ENCODE results near the gene TEKTIP1. TPM values are rescaled to one million over a fixed set of nuclear protein-coding genes. Genes with fewer than 3 reads are reported as not detected.
"Not testable (repeated sequence)": the region's sequence is repeated elsewhere in the genome, so short reads cannot be mapped to it uniquely, and the experiment has no call there.

Gene TEKTIP1
- total and polyA plus RNA-seq, 2 donors = 0.79 TPM; not detected in 1

DNA sequence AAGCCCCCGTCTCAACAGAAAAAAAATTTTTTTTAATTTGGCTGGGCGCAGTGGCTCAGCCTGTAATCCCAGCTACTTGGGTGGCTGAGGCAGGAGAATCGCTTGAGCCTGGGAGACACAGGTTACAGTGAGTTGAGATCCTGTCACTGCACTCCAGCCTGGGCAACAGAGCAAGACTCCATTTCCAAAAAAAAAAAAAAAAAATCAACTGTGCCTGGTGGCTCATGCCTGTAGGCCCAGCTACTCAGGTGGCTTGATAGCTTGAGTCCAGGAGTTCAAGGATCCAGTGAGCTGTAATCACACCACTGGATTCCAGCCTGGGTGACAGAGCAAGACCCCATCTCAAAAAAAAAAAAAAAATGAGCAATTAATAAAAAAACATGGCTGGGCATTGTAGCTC, 37.2 kb upstream of the TEKTIP1 start:
- Histone ChIP-seq H3K4me3 (ENCODE audit: low read depth, low read length) (no peak overlapping the region), H3K27ac (ENCODE audit: low read depth) (no peak overlapping the region), H3K4me1 (ENCODE audit: insufficient read depth) (no peaks in the 10 kb centered on the region), H3K36me3 (ENCODE audit: insufficient read depth) (no peaks in the 10 kb centered on the region)
- no peak for DNase-seq (ENCODE audit: extremely low spot score)
- WGBS = 93% methylated on average over 3 of the region's 3 CpGs

DNA sequence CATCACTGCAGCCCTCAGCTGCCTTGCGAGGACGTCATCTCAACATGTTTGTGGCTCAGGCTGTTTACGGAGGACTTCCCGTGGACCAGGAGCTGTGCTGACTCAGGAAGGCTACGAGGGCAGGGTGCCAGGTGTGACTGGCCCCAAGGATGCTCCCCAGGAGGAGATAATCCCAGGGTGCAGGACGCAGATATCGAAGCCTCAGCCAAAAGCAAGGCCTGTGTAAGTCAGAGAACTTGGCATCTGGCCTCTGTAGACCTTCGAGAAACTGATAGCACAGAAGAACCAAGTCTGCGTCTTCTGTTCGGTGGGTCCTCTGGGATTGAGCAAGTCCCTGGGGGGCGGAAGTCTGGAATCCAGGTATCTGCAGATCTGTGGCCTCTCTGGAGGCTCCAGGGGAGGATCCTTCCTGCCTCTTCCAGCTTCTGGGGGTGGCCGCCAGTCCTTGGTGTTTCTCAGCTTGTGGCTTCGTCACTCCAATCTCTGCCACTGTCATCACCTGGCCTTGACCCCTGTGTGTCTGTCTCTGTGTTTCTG, 35.9 kb upstream of the TEKTIP1 start:
- Histone ChIP-seq H3K27ac (ENCODE audit: low read depth) (no peak overlapping the region), H3K4me1 (ENCODE audit: insufficient read depth) (no peaks in the 10 kb centered on the region), H3K4me3 (ENCODE audit: low read depth, low read length) (no peak overlapping the region), H3K36me3 (ENCODE audit: insufficient read depth) (no peaks in the 10 kb centered on the region)
- no peak for DNase-seq (ENCODE audit: extremely low spot score)
- 68% methylated on average over 13 of the region's 13 CpGs for WGBS

DNA sequence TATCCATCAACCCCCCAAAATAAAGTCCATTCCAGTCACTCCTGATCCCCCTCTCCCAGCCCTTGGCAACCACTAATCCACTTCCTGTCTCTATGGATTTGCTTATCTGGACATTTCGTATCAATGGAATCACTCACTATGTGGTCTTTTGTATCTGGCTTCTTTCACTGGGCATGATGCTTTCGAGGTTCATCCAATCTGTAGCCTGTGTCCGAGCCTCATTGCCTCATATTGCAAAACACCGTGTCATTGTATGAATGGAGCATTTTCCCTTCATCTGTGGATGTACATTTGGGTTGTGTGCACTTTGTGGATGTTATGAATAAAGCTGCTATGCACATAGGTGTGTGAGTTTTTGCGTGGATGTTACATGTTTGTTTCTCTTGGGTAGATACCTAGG, 34.2 kb upstream of the TEKTIP1 start:
- Histone ChIP-seq H3K4me3 (ENCODE audit: low read depth, low read length) (no peak overlapping the region), H3K36me3 (ENCODE audit: insufficient read depth) (no peaks in the 10 kb centered on the region), H3K4me1 (ENCODE audit: insufficient read depth) (no peaks in the 10 kb centered on the region), H3K27ac (ENCODE audit: low read depth) (no peak overlapping the region)
- DNase-seq (ENCODE audit: extremely low spot score) = no peak
- WGBS = 54% methylated on average over 5 of the region's 5 CpGs

DNA sequence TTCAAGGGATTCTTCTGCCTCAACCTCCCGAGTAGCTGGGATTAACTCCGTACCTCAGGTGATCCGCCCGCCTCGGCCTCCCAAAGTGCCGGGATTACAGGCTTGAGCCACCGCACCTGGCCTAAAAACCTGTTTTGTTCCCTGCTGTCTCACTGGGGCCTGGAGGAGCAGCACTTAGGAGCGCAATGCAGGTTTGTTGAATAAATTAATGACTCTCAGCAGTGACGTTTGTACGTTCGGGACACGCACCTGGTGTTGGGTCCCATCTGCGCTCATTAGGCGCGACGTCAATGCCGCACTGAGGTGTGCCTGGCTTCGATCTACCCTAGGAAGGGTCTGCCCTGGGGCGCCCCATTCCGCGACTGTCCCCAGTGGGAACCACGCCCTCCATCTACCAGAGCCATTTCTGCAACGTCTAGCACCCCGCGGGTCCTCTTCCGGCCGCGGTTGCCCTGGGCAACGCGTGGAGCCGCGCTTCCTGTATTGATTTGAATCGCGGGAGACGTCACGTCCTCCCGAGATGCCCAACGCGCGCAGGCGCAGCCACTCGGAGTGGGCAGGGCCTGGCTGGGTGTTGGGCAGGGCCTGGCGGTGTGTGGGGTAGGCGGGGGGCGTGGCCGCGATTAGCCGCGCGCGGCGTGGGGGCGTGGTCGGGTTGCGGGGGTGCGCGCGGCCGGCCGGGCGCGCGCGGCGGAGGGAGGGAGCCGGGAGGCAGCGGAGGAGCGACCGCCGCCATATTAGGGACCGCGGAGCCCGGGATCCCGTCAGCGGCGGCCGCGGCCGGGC, 33.2 kb upstream of the TEKTIP1 start, which contains the start of gene FZR1:
TSS of gene FZR1 (plus strand) at position 714 of the 786 bp plus-strand sequence. CDS start 16,679 bp downstream, outside the sequence.
- no peaks in the 10 kb centered on the region for H3K4me1 ChIP-seq (ENCODE audit: insufficient read depth)
- no peaks in the 10 kb centered on the region for H3K36me3 ChIP-seq (ENCODE audit: insufficient read depth)
- peak; percentile 95 for DNase-seq (ENCODE audit: extremely low spot score)
- peak within 1 kb of the TSS; percentile 78 for H3K27ac ChIP-seq (ENCODE audit: low read depth)
- WGBS = under 1% methylated on average over 79 of the region's 79 CpGs
- H3K4me3 ChIP-seq (ENCODE audit: low read depth, low read length) = peak within 1 kb of the TSS; percentile 96

DNA sequence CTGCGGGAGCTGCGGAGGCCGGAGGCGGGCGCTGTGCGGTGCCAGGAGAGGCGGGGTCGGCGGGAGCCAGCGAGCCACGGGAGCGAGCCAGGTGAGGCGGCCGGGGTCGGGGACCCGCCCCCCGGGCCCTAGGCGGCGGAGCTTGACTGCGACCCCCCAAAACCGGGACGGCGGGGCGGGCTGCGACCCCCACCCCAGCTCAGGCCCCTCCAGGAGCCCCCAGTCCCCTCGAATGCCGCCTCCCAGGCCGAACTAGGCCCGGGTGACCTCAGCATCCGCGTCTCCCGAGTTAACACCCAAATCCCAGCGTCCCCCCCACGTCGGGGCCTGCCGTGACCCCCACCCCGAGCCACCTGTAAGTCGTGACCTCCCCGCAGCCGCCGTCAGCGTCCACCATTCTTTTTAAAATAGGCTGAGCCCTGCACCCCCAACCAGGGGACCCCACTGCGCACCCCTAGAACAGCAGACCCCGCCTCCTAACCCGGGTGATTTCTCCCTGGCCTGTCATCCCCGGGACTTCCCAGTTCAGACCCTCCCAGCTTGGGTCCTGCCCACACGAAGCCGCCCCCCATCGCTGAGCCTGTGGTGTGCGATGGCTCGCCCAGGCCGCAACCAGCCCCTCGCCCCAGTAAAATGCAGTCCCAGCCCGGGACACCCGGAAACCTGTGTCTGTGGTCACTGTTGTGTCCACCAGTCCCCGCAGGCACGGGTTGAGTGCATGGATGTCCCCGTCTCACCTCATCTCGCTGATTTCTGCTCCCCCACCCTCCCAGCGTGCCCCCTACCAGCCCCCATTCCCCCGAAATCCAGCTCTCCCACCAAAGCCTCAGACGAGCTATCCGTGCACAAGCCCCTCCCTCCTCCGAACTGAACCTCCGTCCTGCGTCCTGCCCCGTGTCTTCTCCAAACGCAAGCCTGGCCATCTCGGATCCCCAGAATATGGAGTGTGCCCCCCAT, 32.3 kb upstream of the TEKTIP1 start:
- under 1% methylated on average over 69 of the region's 69 CpGs for WGBS
- Histone ChIP-seq H3K4me1 (ENCODE audit: insufficient read depth) (no peaks in the 10 kb centered on the region), H3K36me3 (ENCODE audit: insufficient read depth) (no peaks in the 10 kb centered on the region), H3K27ac (ENCODE audit: low read depth) (peak overlapping the region; percentile 78), H3K4me3 (ENCODE audit: low read depth, low read length) (peak overlapping the region; percentile 96)
- no peak for DNase-seq (ENCODE audit: extremely low spot score)

DNA sequence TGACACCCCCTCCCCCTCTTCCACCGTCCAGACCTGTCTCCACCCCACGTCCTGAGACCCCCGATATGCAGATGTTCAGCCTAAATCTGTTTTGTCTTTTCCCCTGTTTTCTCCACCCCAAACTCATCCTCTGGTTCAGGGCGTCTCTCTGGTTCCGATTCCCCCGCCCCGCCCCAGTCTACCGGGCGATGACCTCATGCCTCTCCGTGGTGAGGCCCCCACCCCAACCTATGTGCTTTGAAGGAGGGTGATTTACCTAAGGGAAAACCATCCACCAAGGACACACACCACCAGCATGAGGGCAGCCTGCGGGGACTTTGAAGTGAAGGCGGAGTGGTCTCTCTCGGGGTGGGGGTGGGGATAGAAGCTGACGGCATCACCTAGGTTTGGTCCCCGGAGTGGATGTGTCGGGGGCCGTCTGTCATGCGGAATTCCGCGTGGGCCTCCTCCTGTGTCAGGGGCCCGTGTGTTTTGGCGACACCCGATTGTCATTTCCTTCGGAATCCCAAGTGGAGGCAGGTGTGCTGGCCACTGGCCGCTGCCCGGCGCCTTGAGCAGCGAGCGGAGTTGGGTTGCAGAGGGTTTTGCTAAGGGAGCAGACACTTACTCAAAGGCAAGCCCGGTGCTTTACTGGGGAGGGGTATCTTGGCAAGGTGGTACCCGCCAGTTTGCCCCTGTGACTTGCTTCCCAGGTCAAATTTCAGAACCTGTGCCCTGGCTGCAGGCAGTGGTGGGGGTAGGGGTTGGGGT, 31.4 kb upstream of the TEKTIP1 start:
- Histone ChIP-seq H3K36me3 (ENCODE audit: insufficient read depth) (no peaks in the 10 kb centered on the region), H3K4me1 (ENCODE audit: insufficient read depth) (no peaks in the 10 kb centered on the region), H3K4me3 (ENCODE audit: low read depth, low read length) (peak overlapping the region; percentile 96), H3K27ac (ENCODE audit: low read depth) (no peak overlapping the region)
- 27% methylated on average over 31 of the region's 31 CpGs for WGBS
- no peak for DNase-seq (ENCODE audit: extremely low spot score)

DNA sequence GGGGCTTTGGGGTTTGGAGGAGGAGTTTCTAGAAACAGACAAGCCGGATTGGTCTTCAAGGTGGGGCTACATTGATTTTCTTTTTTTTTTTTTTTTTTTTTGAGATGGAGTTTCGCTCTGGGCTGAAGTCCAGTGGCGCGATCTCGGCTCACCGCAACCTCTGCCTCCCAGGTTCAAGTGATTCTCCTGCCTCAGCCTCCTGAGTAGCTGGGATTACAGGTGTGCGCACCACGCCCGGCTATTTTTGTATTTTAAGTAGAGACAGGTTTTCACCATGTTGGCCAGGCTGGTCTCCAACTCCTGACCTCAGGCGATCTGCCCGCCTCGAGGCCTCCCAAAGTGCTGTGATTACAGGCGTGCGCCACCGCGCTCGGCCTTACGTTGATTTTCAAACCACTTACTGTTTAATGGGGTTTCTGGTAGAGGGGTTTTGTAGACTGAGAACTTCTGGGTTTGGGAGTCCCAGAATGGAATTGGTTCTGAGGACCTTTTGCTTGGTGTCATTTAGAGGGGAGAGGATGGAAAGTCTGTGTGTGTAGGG, 30.8 kb upstream of the TEKTIP1 start:
- H3K36me3 ChIP-seq (ENCODE audit: insufficient read depth); DNase-seq (ENCODE audit: extremely low spot score); H3K27ac ChIP-seq (ENCODE audit: low read depth); H3K4me1 ChIP-seq (ENCODE audit: insufficient read depth); H3K4me3 ChIP-seq (ENCODE audit: low read depth, low read length): not testable (repeated sequence)
- 91% methylated on average over 18 of the region's 18 CpGs for WGBS

DNA sequence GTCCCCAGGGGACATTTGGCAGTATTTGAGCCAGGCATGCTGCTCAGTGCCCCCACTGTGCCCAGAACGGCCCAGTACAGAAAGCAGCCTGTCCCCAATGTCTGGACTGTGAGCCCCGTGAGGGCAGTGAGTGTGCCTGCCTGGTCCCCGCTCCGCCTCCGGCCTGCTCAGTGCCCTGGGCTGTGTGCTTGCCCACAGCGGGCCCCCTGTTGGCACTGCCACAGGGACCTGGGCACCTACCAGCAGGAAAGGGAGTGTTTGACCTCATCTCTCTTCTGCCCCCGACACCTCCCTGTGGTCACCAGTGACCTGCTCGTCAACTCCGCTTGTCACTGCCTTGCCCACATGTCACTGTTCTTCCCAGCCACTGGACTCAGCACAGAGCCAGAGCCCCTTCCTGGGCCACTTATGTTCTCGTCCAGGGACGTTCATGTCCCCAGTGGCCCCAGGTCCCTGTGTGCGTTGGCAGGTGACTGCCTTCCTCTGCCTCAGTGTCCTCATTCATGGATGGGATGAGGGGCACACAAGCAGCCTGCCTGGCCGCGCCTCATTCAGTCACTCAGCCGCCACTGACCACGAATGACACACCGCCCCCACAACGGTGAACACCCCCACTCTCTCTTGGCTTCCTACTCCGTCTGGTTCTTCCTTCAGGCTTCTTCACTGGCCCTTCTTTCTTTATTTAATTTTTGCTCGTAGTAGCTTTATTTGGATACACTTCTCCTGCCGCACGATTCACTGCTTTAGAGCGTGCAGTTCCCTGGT, 30.0 kb upstream of the TEKTIP1 start:
- H3K27ac ChIP-seq (ENCODE audit: low read depth) = no peak overlapping the region
- H3K36me3 ChIP-seq (ENCODE audit: insufficient read depth) = no peaks in the 10 kb centered on the region
- no peak overlapping the region for H3K4me3 ChIP-seq (ENCODE audit: low read depth, low read length)
- no peak for DNase-seq (ENCODE audit: extremely low spot score)
- WGBS = 88% methylated on average over 23 of the region's 23 CpGs
- no peaks in the 10 kb centered on the region for H3K4me1 ChIP-seq (ENCODE audit: insufficient read depth)

DNA sequence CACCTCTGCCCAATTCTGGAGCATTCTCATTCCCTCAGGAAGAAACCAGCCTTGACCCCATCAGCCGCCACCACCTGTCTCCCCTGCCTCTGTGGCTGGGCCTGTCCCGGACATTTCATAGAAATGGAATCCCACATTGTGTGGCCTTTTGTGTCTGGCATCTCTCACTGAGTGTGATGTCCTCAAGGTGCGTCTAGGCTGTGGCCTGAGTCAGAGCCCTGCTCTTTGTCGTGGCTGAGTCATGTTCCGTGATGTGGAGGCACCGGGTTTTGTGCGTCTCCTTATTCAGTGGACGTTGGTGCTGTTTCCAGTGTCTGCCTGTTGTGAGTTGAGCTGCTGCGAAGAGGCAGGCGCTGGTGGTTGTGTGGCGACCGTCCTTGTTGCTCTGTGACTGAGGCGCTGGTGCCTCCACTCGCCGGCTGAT, 29.4 kb upstream of the TEKTIP1 start:
- Histone ChIP-seq H3K4me1 (ENCODE audit: insufficient read depth) (no peaks in the 10 kb centered on the region), H3K36me3 (ENCODE audit: insufficient read depth) (no peaks in the 10 kb centered on the region), H3K4me3 (ENCODE audit: low read depth, low read length) (no peak overlapping the region), H3K27ac (ENCODE audit: low read depth) (no peak overlapping the region)
- WGBS = 89% methylated on average over 15 of the region's 15 CpGs
- DNase-seq (ENCODE audit: extremely low spot score) = no peak

DNA sequence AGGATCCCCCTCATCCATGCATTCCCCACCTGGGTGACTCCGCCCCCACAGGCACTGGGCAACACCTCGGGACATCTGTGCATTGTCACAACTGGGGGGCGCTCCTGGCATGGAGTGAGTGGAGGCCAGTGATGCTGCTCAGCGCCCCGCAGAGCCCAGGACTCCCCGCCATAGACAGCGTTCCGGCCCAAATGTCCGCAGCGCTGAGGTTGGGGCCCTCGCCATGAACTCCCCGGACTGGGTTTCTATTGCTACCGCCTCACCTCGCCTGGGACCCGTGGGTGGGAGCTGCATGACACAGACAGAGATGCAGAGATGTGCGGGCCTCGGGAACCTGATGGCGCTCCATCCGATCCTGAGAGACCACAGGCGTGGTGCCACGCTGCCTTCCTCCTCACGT, 28.2 kb upstream of the TEKTIP1 start:
- no peak overlapping the region for H3K4me3 ChIP-seq (ENCODE audit: low read depth, low read length)
- WGBS = 86% methylated on average over 22 of the region's 22 CpGs
- H3K4me1 ChIP-seq (ENCODE audit: insufficient read depth) = no peaks in the 10 kb centered on the region
- DNase-seq (ENCODE audit: extremely low spot score) = no peak
- H3K36me3 ChIP-seq (ENCODE audit: insufficient read depth) = no peaks in the 10 kb centered on the region
- no peak overlapping the region for H3K27ac ChIP-seq (ENCODE audit: low read depth)

DNA sequence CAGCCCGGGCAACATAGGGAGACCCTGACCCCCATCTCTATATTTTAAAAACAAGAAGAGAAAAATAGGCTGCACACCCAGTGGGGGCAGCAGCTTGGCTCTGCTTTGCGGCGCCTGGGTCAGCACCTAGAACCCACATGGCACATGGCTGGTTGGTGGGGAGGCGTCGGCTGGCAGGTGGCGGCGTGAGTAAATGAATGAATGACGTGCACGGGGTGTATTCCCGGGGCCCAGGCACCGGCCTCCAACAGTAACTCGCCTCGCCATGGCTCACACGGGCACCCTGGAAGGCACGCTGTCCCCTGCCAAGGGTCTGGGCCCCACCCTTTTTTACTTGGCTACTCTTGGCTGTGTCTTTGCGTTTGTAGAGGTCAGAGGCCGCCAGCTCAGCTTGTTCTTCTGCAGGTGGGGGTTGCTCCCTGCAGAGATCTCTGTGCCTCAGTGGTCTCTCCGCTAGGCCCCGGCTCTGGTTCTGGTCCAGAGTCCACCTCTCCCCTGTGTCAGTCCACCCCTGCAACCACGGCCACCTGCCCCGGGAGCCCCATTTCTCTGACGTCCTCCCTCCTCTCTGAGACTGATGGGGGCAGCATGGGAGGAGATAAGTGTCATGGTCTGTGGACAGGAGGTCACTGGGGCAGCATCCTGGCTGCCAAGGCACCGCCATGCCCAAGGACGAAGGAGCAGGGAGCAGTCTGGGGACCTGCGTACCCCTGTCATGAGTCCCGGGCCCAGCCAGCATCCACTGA, 27.3 kb upstream of the TEKTIP1 start:
- Histone ChIP-seq H3K36me3 (ENCODE audit: insufficient read depth) (no peaks in the 10 kb centered on the region), H3K4me1 (ENCODE audit: insufficient read depth) (no peaks in the 10 kb centered on the region), H3K27ac (ENCODE audit: low read depth) (no peak overlapping the region), H3K4me3 (ENCODE audit: low read depth, low read length) (no peak overlapping the region)
- 82% methylated on average over 26 of the region's 26 CpGs for WGBS
- DNase-seq (ENCODE audit: extremely low spot score) = no peak

Measured in urinary bladder (tissue), 4 donors.